Measurements from ENCODE around the gene PFKFB3.

- TF ChIP-seq CREB1 (IDR thresholded peaks at IDR 0.05; ENCODE audit: low read depth): no peak
- no peak for TF ChIP-seq EGR1 (IDR thresholded peaks at IDR 0.05)
- no peak for TF ChIP-seq RAD21 (IDR thresholded peaks at IDR 0.05; ENCODE audit: low read depth)
- no peak for TF ChIP-seq EP300 (IDR thresholded peaks at IDR 0.05; ENCODE audit: borderline replicate concordance)
- no peak for TF ChIP-seq YY1 (IDR thresholded peaks at IDR 0.05; ENCODE audit: low read depth)
- TF ChIP-seq TAF1 (IDR thresholded peaks at IDR 0.05; ENCODE audit: low read depth): no peak
- no peak for TF ChIP-seq FOXM1 (IDR thresholded peaks at IDR 0.05; ENCODE audit: borderline replicate concordance, low read depth)
- TF ChIP-seq TEAD4 (IDR thresholded peaks at IDR 0.05): no peak
- no peak for TF ChIP-seq USF1 (IDR thresholded peaks at IDR 0.05)
- TF ChIP-seq, protein P1, sequence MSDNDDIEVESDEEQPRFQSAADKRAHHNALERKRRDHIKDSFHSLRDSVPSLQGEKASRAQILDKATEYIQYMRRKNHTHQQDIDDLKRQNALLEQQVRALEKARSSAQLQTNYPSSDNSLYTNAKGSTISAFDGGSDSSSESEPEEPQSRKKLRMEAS (IDR thresholded peaks at IDR 0.05): no peak
Observed at GRCh38 chr10:6229290-6229689, 26.6 kb downstream of the PFKFB3 start.
